VCaP (cell line): Measurements from ENCODE around the gene PIM3.

Source experiments
- H3K27ac ChIP-seq: fragments of 450-650 bp; 2 replicates; pipeline ENCODE4 v1.5.1; 2017
- CTCF ChIP-seq: fragments of 450-650 bp; conservative IDR thresholded peaks from 2 replicates; pipeline ENCODE4 v1.5.1; 2017; ENCODE audit warnings: mild to moderate bottlenecking, moderate library complexity

Gene PIM3

GRCh38 chr22:50000587-50001387 lies 40.2 kb downstream of the PIM3 start:
- TF ChIP-seq CTCF: no peak
- no peak overlapping the region for H3K27ac ChIP-seq

- no peak for TF ChIP-seq CTCF
- no peak overlapping the region for H3K27ac ChIP-seq
These were observed 41.0 kb downstream of the PIM3 start for GRCh38 chr22:50001388-50002231.

- no peak overlapping the region for H3K27ac ChIP-seq
- no peak for TF ChIP-seq CTCF
These were observed 42.2 kb downstream of the PIM3 start for GRCh38 chr22:50002791-50003190.

GRCh38 chr22:50004918-50005317 lies 44.3 kb downstream of the PIM3 start:
- no peak for TF ChIP-seq CTCF
- H3K27ac ChIP-seq: no peak overlapping the region

GRCh38 chr22:50007057-50007511 lies 46.5 kb downstream of the PIM3 start:
- no peak for TF ChIP-seq CTCF
- peak overlapping the region; percentile 72 for H3K27ac ChIP-seq

GRCh38 chr22:50008151-50009040 lies 47.8 kb downstream of the PIM3 start:
- peak overlapping the region; percentile 72 for H3K27ac ChIP-seq
- TF ChIP-seq CTCF: no peak
